H1 (cell line): ENCODE results near the gene ITGB8. TPM values are rescaled to one million over a fixed set of nuclear protein-coding genes. Genes with fewer than 3 reads are reported as not detected.

Experiments
- CTCF ChIA-PET: fragments of 300-600 bp; sonication (Branson Sonifier 250); formaldehyde crosslinking; loops from one replicate; lab custom pipeline; 2021; ENCODE audit not compliant: partially characterized antibody; lab: Charles Lee
- POLR2A ChIA-PET: fragments of 300-600 bp; sonication (Branson Sonifier 250); formaldehyde crosslinking; loops from one replicate; lab custom pipeline; 2021; ENCODE audit warnings: inconsistent platforms; ENCODE audit not compliant: partially characterized antibody; lab: Charles Lee
- DNase-seq, 2 experiments: peaks; one replicate each; pipeline versions ENCODE4 v3.0.0 to v3.0.0-alpha.2; 2010 to 2022; ENCODE audit warnings: low spot score in 2 of 2, low read depth in 1 of 2, mixed read lengths in 1 of 2
- FAIRE-seq: peaks from 2 replicates; lab custom pipeline; 2011; peaks lifted over from hg19 to GRCh38; lab: Jason Lieb, UNC
- H2AFZ ChIP-seq: 2 replicates; pipeline ENCODE4 v1.8.1; 2012; ENCODE audit warnings: low read length, inconsistent platforms
- H2AK5ac ChIP-seq: 2 replicates; pipeline ENCODE4 v1.6.1; 2013; ENCODE audit warnings: low read depth, low read length
- H2BK120ac ChIP-seq: replicated peaks from 2 replicates; pipeline ENCODE3; 2013; ENCODE audit warnings: low read depth, low read length, inconsistent platforms
- H2BK12ac ChIP-seq: 2 replicates; pipeline ENCODE4 v1.6.1; 2013; ENCODE audit warnings: low read depth, low read length
- H2BK15ac ChIP-seq: 2 replicates; pipeline ENCODE4 v1.6.1; 2013; ENCODE audit warnings: low read length
- H2BK20ac ChIP-seq: 2 replicates; pipeline ENCODE4 v1.6.1; 2013; ENCODE audit warnings: low read length
- H2BK5ac ChIP-seq: 2 replicates; pipeline ENCODE4 v1.6.1; 2013; ENCODE audit warnings: low read depth, low read length
- H3K14ac ChIP-seq: 2 replicates; pipeline ENCODE4 v1.6.1; 2013; ENCODE audit warnings: inconsistent platforms; ENCODE audit not compliant: insufficient read length
- H3K18ac ChIP-seq: 2 replicates; pipeline ENCODE4 v1.6.1; 2013; ENCODE audit warnings: low read length; ENCODE audit errors: extremely low read depth
- H3K23ac ChIP-seq: 2 replicates; pipeline ENCODE4 v1.6.1; 2013; ENCODE audit warnings: inconsistent platforms; ENCODE audit not compliant: insufficient read length
- H3K23me2 ChIP-seq: 2 replicates; pipeline ENCODE4 v1.6.1; 2013; ENCODE audit warnings: low read depth, low read length
- H3K27ac ChIP-seq: 2 replicates; pipeline ENCODE4 v1.6.1; 2011; ENCODE audit warnings: low read depth, low read length, inconsistent platforms
- H3K27me3 ChIP-seq, 4 experiments: replicated peaks in 1 of 4; 1 replicate in 1 of 4; 2 replicates in 3 of 4; pipeline versions ENCODE4 v1.6.1 to v1.8.1; 2011 to 2013; ENCODE audit warnings: low read length in 3 of 4, mild to moderate bottlenecking in 3 of 4, inconsistent platforms in 2 of 4, mixed read lengths in 2 of 4, moderate library complexity in 1 of 4; ENCODE audit not compliant: control insufficient read depth in 3 of 4, insufficient read depth in 3 of 4; ENCODE audit errors: extremely low read depth in 1 of 4
- H3K36me3 ChIP-seq, 4 experiments: 2 replicates each; pipeline versions ENCODE4 v1.6.1 to v1.8.1; 2011 to 2013; ENCODE audit warnings: mild to moderate bottlenecking in 4 of 4, low read length in 3 of 4, moderate library complexity in 2 of 4, control low read depth in 1 of 4, inconsistent platforms in 1 of 4; ENCODE audit not compliant: insufficient read depth in 4 of 4, control insufficient read depth in 2 of 4
- H3K4ac ChIP-seq: replicated peaks from 2 replicates; pipeline ENCODE3; 2013; ENCODE audit warnings: low read length, low read depth, mixed read lengths, inconsistent platforms; ENCODE audit not compliant: insufficient read length
- H3K4me1 ChIP-seq, 4 experiments: replicated peaks in 1 of 4; 1 replicate in 1 of 4; 2 replicates in 3 of 4; pipeline versions ENCODE4 v1.6.1 to v1.8.1; 2011 to 2013; ENCODE audit warnings: low read length in 3 of 4, inconsistent platforms in 2 of 4, mixed read lengths in 1 of 4; ENCODE audit not compliant: insufficient read depth in 4 of 4, control insufficient read depth in 3 of 4
- H3K4me2 ChIP-seq, 2 experiments: 2 replicates each; pipeline versions ENCODE4 v1.6.1 to v1.8.1; 2011 to 2013; ENCODE audit warnings: low read depth in 2 of 2, low read length in 2 of 2, control low read depth in 1 of 2, inconsistent platforms in 1 of 2, mild to moderate bottlenecking in 1 of 2; ENCODE audit not compliant: insufficient read depth in 1 of 2
- H3K4me3 ChIP-seq, 4 experiments: fragments of 200-600, 300-600 bp in 1 of 4; sonication (generic), shearing (Covaris generic), sonication (Bioruptor Twin) in 1 of 4; 2 replicates each; pipeline versions ENCODE4 v1.5.1 to v1.8.1; 2011 to 2016; ENCODE audit warnings: low read length in 4 of 4, low read depth in 3 of 4, control low read depth in 2 of 4, inconsistent platforms in 2 of 4, mild to moderate bottlenecking in 2 of 4, mixed read lengths in 1 of 4, moderate library complexity in 1 of 4; ENCODE audit not compliant: insufficient read depth in 2 of 4; ENCODE audit errors: extremely low read depth in 1 of 4
- H3K56ac ChIP-seq: replicated peaks from 2 replicates; pipeline ENCODE3; 2013; ENCODE audit warnings: low read depth, mild to moderate bottlenecking, mixed read lengths, low read length, inconsistent platforms; ENCODE audit not compliant: insufficient read length
- H3K79me1 ChIP-seq: 2 replicates; pipeline ENCODE4 v1.6.1; 2013; ENCODE audit warnings: low read depth, low read length, control low read depth
- H3K79me2 ChIP-seq, 2 experiments: 2 replicates each; pipeline versions ENCODE4 v1.6.1 to v1.8.1; 2012 to 2013; ENCODE audit warnings: low read length in 2 of 2, mild to moderate bottlenecking in 2 of 2, inconsistent platforms in 1 of 2; ENCODE audit not compliant: insufficient read depth in 2 of 2, control insufficient read depth in 1 of 2
- H3K9ac ChIP-seq, 4 experiments: replicated peaks in 1 of 4; 1 replicate in 1 of 4; 2 replicates in 3 of 4; pipeline versions ENCODE4 v1.6.1 to v1.8.1; 2011 to 2013; ENCODE audit warnings: low read depth in 3 of 4, low read length in 3 of 4, control low read depth in 2 of 4, mild to moderate bottlenecking in 2 of 4, moderate library complexity in 2 of 4, inconsistent platforms in 1 of 4; ENCODE audit errors: extremely low read depth in 1 of 4
- H3K9me3 ChIP-seq, 2 experiments: 2 replicates each; pipeline versions ENCODE4 v1.6.1 to v1.8.1; 2012 to 2013; ENCODE audit warnings: mild to moderate bottlenecking in 2 of 2, moderate library complexity in 2 of 2, control low read depth in 1 of 2, inconsistent platforms in 1 of 2, low read depth in 1 of 2, low read length in 1 of 2, mixed read lengths in 1 of 2; ENCODE audit not compliant: insufficient read depth in 2 of 2
- H4K20me1 ChIP-seq, 2 experiments: replicated peaks in 1 of 2; 2 replicates each; pipeline versions ENCODE3 to v1.8.1; 2011 to 2013; ENCODE audit warnings: inconsistent platforms in 2 of 2, low read length in 2 of 2, mild to moderate bottlenecking in 1 of 2; ENCODE audit not compliant: insufficient read depth in 2 of 2, control insufficient read depth in 1 of 2
- H4K5ac ChIP-seq: 2 replicates; pipeline ENCODE4 v1.6.1; 2013; ENCODE audit warnings: low read length, low read depth, mixed read lengths, inconsistent platforms; ENCODE audit not compliant: insufficient read length
- H4K8ac ChIP-seq: 2 replicates; pipeline ENCODE4 v1.8.0; 2013; ENCODE audit warnings: mild to moderate bottlenecking, moderate library complexity, low read length, inconsistent platforms; ENCODE audit not compliant: insufficient read depth; ENCODE audit errors: extremely low read depth
- H4K91ac ChIP-seq: replicated peaks from 2 replicates; pipeline ENCODE3; 2013; ENCODE audit warnings: low read length, mixed read lengths, inconsistent platforms; ENCODE audit not compliant: insufficient read length
- HDAC6 ChIP-seq: IDR thresholded peaks from one replicate; pipeline ENCODE4 v1.7.1; 2012; ENCODE audit warnings: low read depth, mild to moderate bottlenecking, inconsistent platforms, low read length, moderate library complexity
- RFX5 ChIP-seq: IDR thresholded peaks from 2 replicates; pipeline ENCODE4 v1.6.1; 2011; ENCODE audit warnings: low read depth, low read length, improper control_type of control experiment, borderline replicate concordance
- RNF2 ChIP-seq: fragments of 200-900, 300-1000 bp; sonication (generic); IDR thresholded peaks from 2 replicates; pipeline ENCODE4 v1.7.1; 2016; ENCODE audit warnings: borderline replicate concordance, low read depth, mild to moderate bottlenecking, antibody characterized with exemption, low read length; ENCODE audit not compliant: poor library complexity, severe bottlenecking; ENCODE audit errors: missing control alignments
- RXRA ChIP-seq: IDR thresholded peaks from 2 replicates; pipeline ENCODE4 v1.6.1; 2011; ENCODE audit warnings: low read depth, mild to moderate bottlenecking, low read length, moderate library complexity; ENCODE audit not compliant: insufficient read depth
- whole genome bisulfite sequencing, 2 experiments: shearing (Covaris generic) in 1 of 2; methylation state at CpG; one replicate each; pipeline versions ENCODE4 v1.1.6 to v1.1.7; 2013 to 2015; ENCODE audit warnings: low lambda C conversion rate in 2 of 2, mixed read lengths in 2 of 2, inconsistent platforms in 1 of 2, low coverage in 1 of 2, missing lambda C conversion rate in 1 of 2; ENCODE audit not compliant: insufficient replicate concordance in 2 of 2, insufficient coverage in 1 of 2, insufficient read length in 1 of 2; ENCODE audit errors: extremely low coverage in 1 of 2, missing lambda C conversion rate in 1 of 2; 5-methylcytosine and 5-hydroxymethylcytosine counted together
- polyA plus RNA-seq, 7 experiments: library from polyadenylated mRNA; depleted of rRNA in 3 of 7; stranded (reverse) in 5 of 7; unstranded in 2 of 7; fragments of >200 nt in 5 of 7; fragments of 200-250 nt in 2 of 7; gene quantifications; 1 replicate in 5 of 7; 2 replicates in 1 of 7; 4 replicates in 1 of 7; pipeline versions ENCODE4 v1.2.1 to v1.2.3, GENCODE V29; 2011 to 2013; ENCODE audit warnings: missing spikeins in 2 of 7, mixed read lengths in 2 of 7
- total RNA-seq: library from RNA; stranded (reverse); fragmentation: NEBNext Ultra II Directional; extraction: Animal tissue kit (Norgen Biotek cat#: 25700); gene quantifications from 2 replicates; pipeline ENCODE4 v1.2.1, GENCODE V29; 2021

Gene ITGB8
- total and polyA plus RNA-seq, 2 of the 8 experiments (the other 6 are each of a cell fraction or from before 2014, with no cell fraction given): 1.2 to 3.6 TPM

DNA sequence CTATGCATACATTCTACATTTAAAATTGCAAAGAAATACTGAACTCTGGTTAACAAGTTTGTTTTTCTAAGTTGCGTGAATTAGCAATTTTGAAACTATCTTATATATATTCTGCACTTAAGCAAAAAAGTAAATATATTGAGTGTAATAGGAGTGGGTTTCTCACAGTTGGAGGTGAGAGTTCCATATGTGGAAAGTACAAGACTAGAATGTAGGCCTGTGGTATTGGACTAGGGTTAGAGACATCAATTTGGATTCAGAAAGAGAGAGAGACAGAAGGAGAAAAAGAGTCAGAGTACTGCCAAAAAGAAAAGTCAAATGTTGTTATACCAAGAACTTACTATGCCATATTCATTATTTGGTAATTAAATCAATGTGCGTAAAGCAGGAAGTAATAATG lies 47.3 kb upstream of the ITGB8 start:
- H3K56ac ChIP-seq: no peak overlapping the region
- TF ChIP-seq RFX5 (no peak), HDAC6 (no peak), RXRA (no peak), RNF2 (no peak)
- no peak overlapping the region for H3K14ac ChIP-seq
- no peak overlapping the region for H4K91ac ChIP-seq
- CTCF ChIA-PET: no interaction called here
- H4K20me1 ChIP-seq: no peaks in the 10 kb centered on the region
- WGBS, 2 experiments: 98% methylated on average over 2 of the region's 2 CpGs; no CpG with 5 or more reads in 1 of the 2 experiments
- H3K4me3 ChIP-seq: no peak overlapping the region
- no peaks in the 10 kb centered on the region for H3K9me3 ChIP-seq
- no peak overlapping the region for H3K4me2 ChIP-seq
- POLR2A ChIA-PET: interaction anchor here (1.4 kb wide), 1 partner anchor 16 kb away, joined by 3 read pairs; no protein-coding TSS in a partner anchor
- FAIRE-seq (no peak), DNase-seq (no peak)
- H3K27ac ChIP-seq: no peak overlapping the region
- no peak overlapping the region for H2AFZ ChIP-seq
- no peak overlapping the region for H3K9ac ChIP-seq
- H3K18ac ChIP-seq: no peak overlapping the region
- H2BK15ac ChIP-seq: no peak overlapping the region
- H4K5ac ChIP-seq: no peak overlapping the region
- H3K79me2 ChIP-seq: no peaks in the 10 kb centered on the region
- H3K79me1 ChIP-seq: no peaks in the 10 kb centered on the region
- H3K4ac ChIP-seq: no peak overlapping the region
- no peak overlapping the region for H2BK12ac ChIP-seq
- H3K4me1 ChIP-seq: no peaks in the 10 kb centered on the region
- H3K23ac ChIP-seq: no peak overlapping the region
- H2AK5ac ChIP-seq: no peak overlapping the region
- no peak overlapping the region for H2BK120ac ChIP-seq
- H2BK20ac ChIP-seq: no peak overlapping the region
- H3K23me2 ChIP-seq: no peaks in the 10 kb centered on the region
- no peaks in the 10 kb centered on the region for H3K27me3 ChIP-seq
- no peak overlapping the region for H2BK5ac ChIP-seq
- no peaks in the 10 kb centered on the region for H3K36me3 ChIP-seq
- no peak overlapping the region for H4K8ac ChIP-seq
